Prostate gland (tissue), 2 donors: ENCODE measurements around the gene RRP36. TPM values are rescaled to one million over a fixed set of nuclear protein-coding genes. Genes with fewer than 3 reads are reported as not detected.

Source experiments
- DNase-seq: peaks from one replicate; pipeline ENCODE4 v3.0.0-alpha.2; 2019; ENCODE audit warnings: low spot score
- H3K27ac ChIP-seq, 2 donors: fragments of 200-600 bp; sonication (generic); 2 replicates each; pipeline ENCODE4 v1.5.1; 2017 to 2019
- H3K27me3 ChIP-seq: fragments of 200-600 bp; sonication (generic); replicated peaks from 2 replicates; pipeline ENCODE4 v1.5.1; 2019; ENCODE audit not compliant: insufficient read depth
- H3K36me3 ChIP-seq, 2 donors: fragments of 200-600 bp; sonication (generic); 1 replicate in 1 of 2; 2 replicates in 1 of 2; pipeline versions ENCODE4 v1.5.1 to v1.8.1; 2017 to 2019
- H3K4me1 ChIP-seq: fragments of 200-600 bp; sonication (generic); replicated peaks from 2 replicates; pipeline ENCODE4 v1.5.1; 2019
- H3K4me3 ChIP-seq, 2 donors: fragments of 200-600 bp; sonication (generic); 2 replicates each; pipeline ENCODE4 v1.5.1; 2017 to 2019
- H3K9me3 ChIP-seq: fragments of 200-600 bp; sonication (generic); 2 replicates; pipeline ENCODE4 v1.5.1; 2017
- CTCF ChIP-seq, 4 experiments: fragments of 200-600 bp in 2 of 4; fragments of 450-650 bp in 2 of 4; sonication (generic) in 2 of 4; IDR thresholded peaks; 1 replicate in 3 of 4; 2 replicates in 1 of 4; pipeline ENCODE4 v1.5.1; 2016 to 2019; ENCODE audit warnings: antibody characterized with exemption in 4 of 4, mild to moderate bottlenecking in 2 of 4, moderate library complexity in 2 of 4
- POLR2A ChIP-seq: fragments of 450-650 bp; IDR thresholded peaks from one replicate; pipeline ENCODE4 v1.6.1; 2016; ENCODE audit warnings: antibody characterized with exemption, mild to moderate bottlenecking
- POLR2AphosphoS5 ChIP-seq: sonication (generic); formaldehyde crosslinking; IDR thresholded peaks from one replicate; pipeline ENCODE4 v1.6.1; 2017; ENCODE audit warnings: antibody characterized with exemption
- WGBS: methylation state at CpG from one replicate; pipeline ENCODE4 v1.1.5; 2018; 5-methylcytosine and 5-hydroxymethylcytosine counted together
- intact Hi-C: fragments of 100-400 bp; cut with DNase I; formaldehyde crosslinking; loops from one replicate; pipeline ENCODE4 v1.14.2; 2022
- total RNA-seq, 2 donors: library from RNA; depleted of rRNA; stranded (reverse); fragments of >200 nt; gene quantifications; one replicate each; pipeline ENCODE4 v1.1.0, GENCODE V29; 2016

Gene RRP36
- total RNA-seq, 2 donors from 2014 or later: 45.1 to 50.8 TPM

- Histone ChIP-seq H3K36me3 (peaks cover 4 to 9% of the 10 kb centered on the region in 2 donors), H3K9me3 (no peaks in the 10 kb centered on the region), H3K4me1 (no peaks in the 10 kb centered on the region), H3K27ac (no peak overlapping the region), H3K27me3 (no peaks in the 10 kb centered on the region), H3K4me3 (no peak overlapping the region)
- TF ChIP-seq POLR2AphosphoS5: no peak
- no peak for TF ChIP-seq POLR2A
- peak; percentile 10 to 49 (median 38) for TF ChIP-seq CTCF (IDR thresholded peaks at IDR 0.05)
- intact Hi-C loops: no loop called here
- WGBS: 54% methylated on average over 6 of the region's 6 CpGs
- no peak for DNase-seq
These were observed 48.7 kb downstream of the RRP36 start for GRCh38 chr6:43070028-43070632.

GRCh38 chr6:43074847-43075669 lies 53.6 kb downstream of the RRP36 start:
- intact Hi-C loops: no loop called here
- no peak overlapping the region for H3K4me3 ChIP-seq
- no peak for DNase-seq
- H3K27ac ChIP-seq: peak overlapping the region; percentile 49 to 78
- no peak for TF ChIP-seq CTCF (IDR thresholded peaks at IDR 0.05)
- TF ChIP-seq POLR2A: no peak
- TF ChIP-seq POLR2AphosphoS5: no peak
- H3K27me3 ChIP-seq: no peaks in the 10 kb centered on the region
- no peaks in the 10 kb centered on the region for H3K36me3 ChIP-seq
- peaks cover 8% of the 10 kb centered on the region for H3K4me1 ChIP-seq
- 54% methylated on average over 6 of the region's 6 CpGs for WGBS
- no peaks in the 10 kb centered on the region for H3K9me3 ChIP-seq

- no peaks in the 10 kb centered on the region for H3K9me3 ChIP-seq
- peaks cover 8% of the 10 kb centered on the region for H3K4me1 ChIP-seq
- TF ChIP-seq POLR2AphosphoS5 (peak; percentile 14), POLR2A (peak; percentile 30), CTCF (IDR thresholded peaks at IDR 0.05) (no peak)
- peak within 1 kb of the TSS; percentile 73 to 79 for H3K4me3 ChIP-seq
- intact Hi-C loops: no loop called here
- peak; percentile 70 for DNase-seq
- WGBS: 4% methylated on average over 38 of the region's 60 CpGs
- peak within 1 kb of the TSS; percentile 68 to 78 for H3K27ac ChIP-seq
- H3K36me3 ChIP-seq: no peaks in the 10 kb centered on the region
- no peaks in the 10 kb centered on the region for H3K27me3 ChIP-seq
These were observed 54.4 kb downstream of the RRP36 start, which contains the start of gene PTK7 for GRCh38 chr6:43075670-43076463. Gene PTK7 (plus strand): TSS chr6:43076314. CDS start chr6:43076489, 175 bp downstream.

- Histone ChIP-seq H3K27me3 (no peaks in the 10 kb centered on the region), H3K9me3 (no peaks in the 10 kb centered on the region), H3K36me3 (no peaks in the 10 kb centered on the region), H3K4me3 (peak overlapping the region; percentile 73 to 79), H3K27ac (peak overlapping the region; percentile 68 to 78), H3K4me1 (peaks cover 8% of the 10 kb centered on the region)
- TF ChIP-seq POLR2A (no peak), POLR2AphosphoS5 (no peak), CTCF (IDR thresholded peaks at IDR 0.05) (no peak)
- intact Hi-C loops: no loop called here
- 1% methylated on average over 45 of the region's 72 CpGs for WGBS
- DNase-seq: no peak
These were observed 55.3 kb downstream of the RRP36 start for GRCh38 chr6:43076464-43077332.
